H1 (cell line): ENCODE results near the gene WDR27.

Experiments
- E2F6 ChIP-seq: IDR thresholded peaks from 2 replicates; pipeline ENCODE4 v1.6.1; 2012; ENCODE audit warnings: inconsistent platforms
- EP300 ChIP-seq, 2 experiments: IDR thresholded peaks; 1 replicate in 1 of 2; 2 replicates in 1 of 2; pipeline ENCODE4 v1.6.1; 2011 to 2012; ENCODE audit warnings: low read depth in 2 of 2, low read length in 2 of 2, mild to moderate bottlenecking in 2 of 2, borderline replicate concordance in 1 of 2, inconsistent platforms in 1 of 2, moderate library complexity in 1 of 2
- HDAC6 ChIP-seq: IDR thresholded peaks from one replicate; pipeline ENCODE4 v1.7.1; 2012; ENCODE audit warnings: low read depth, mild to moderate bottlenecking, inconsistent platforms, low read length, moderate library complexity
- JUND ChIP-seq: IDR thresholded peaks from 2 replicates; pipeline ENCODE4 v1.6.1; 2011; ENCODE audit warnings: mild to moderate bottlenecking, improper control_type of control experiment, low read length
- PHF8 ChIP-seq: fragments of 200-600 bp; sonication (generic); conservative IDR thresholded peaks from 2 replicates; pipeline ENCODE4 v1.7.1; 2012; ENCODE audit warnings: low read depth, mild to moderate bottlenecking, inconsistent platforms, low read length, moderate library complexity
- POLR2A ChIP-seq, 2 experiments: IDR thresholded peaks; 1 replicate in 1 of 2; 2 replicates in 1 of 2; pipeline ENCODE4 v1.6.1; 2011; ENCODE audit warnings: low read depth in 2 of 2, low read length in 2 of 2, mild to moderate bottlenecking in 2 of 2; ENCODE audit errors: control extremely low read depth in 1 of 2
- POLR2AphosphoS5 ChIP-seq: IDR thresholded peaks from 2 replicates; pipeline ENCODE4 v1.6.1; 2011; ENCODE audit warnings: low read depth, low read length
- SIN3A ChIP-seq, 2 experiments: IDR thresholded peaks in 1 of 2; conservative IDR thresholded peaks in 1 of 2; 2 replicates each; pipeline ENCODE4 v1.6.1; 2011 to 2012; ENCODE audit warnings: low read length in 2 of 2, improper control_type of control experiment in 1 of 2, low read depth in 1 of 2, mild to moderate bottlenecking in 1 of 2
- TAF1 ChIP-seq: IDR thresholded peaks from 2 replicates; pipeline ENCODE4 v1.6.1; 2011; ENCODE audit warnings: mild to moderate bottlenecking, low read depth, low read length
- ZNF274 ChIP-seq: IDR thresholded peaks from 2 replicates; pipeline ENCODE4 v1.7.0; 2012; ENCODE audit warnings: low read length, borderline replicate concordance; ENCODE audit errors: extremely low read depth
- TF ChIP-seq, protein P1 (sequence below), 3 experiments: IDR thresholded peaks; 1 replicate in 2 of 3; 2 replicates in 1 of 3; pipeline versions ENCODE4 v1.5.1 to v1.6.1; 2011; ENCODE audit warnings: low read length in 3 of 3, mild to moderate bottlenecking in 3 of 3, inconsistent platforms in 2 of 3, low read depth in 1 of 3, moderate library complexity in 1 of 3; ENCODE audit not compliant: insufficient read depth in 1 of 3; ENCODE audit errors: control extremely low read depth in 1 of 3
- TF ChIP-seq, protein P2 (sequence below): IDR thresholded peaks from 2 replicates; pipeline ENCODE4 v1.6.1; 2011; ENCODE audit warnings: low read depth, mild to moderate bottlenecking, low read length; ENCODE audit not compliant: insufficient read depth

DNA sequence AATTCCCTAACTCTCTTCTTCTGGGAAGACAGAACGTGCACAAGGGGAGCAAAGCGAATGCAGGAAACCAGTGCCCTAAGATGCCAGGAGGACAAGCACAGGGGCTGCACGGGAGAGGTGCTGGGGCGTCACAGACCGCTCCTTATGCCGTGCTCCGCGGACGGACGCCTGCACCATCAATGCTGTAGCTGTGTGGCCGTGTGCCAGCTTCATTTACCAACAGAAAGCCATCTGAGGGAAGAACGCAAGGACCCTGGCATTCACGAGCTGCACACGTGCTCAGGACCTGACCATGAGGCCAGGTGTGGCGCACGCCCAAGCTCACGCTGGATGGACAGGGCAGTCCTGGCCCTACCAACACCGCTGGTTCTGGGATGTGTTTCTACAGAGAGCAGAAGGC, 35.4 kb downstream of the WDR27 start:
- no peak for TF ChIP-seq POLR2A (IDR thresholded peaks at IDR 0.05; ENCODE audit: control extremely low read depth in 1 of 2, low read depth in 2 of 2, low read length in 2 of 2)
- TF ChIP-seq, protein P1, sequence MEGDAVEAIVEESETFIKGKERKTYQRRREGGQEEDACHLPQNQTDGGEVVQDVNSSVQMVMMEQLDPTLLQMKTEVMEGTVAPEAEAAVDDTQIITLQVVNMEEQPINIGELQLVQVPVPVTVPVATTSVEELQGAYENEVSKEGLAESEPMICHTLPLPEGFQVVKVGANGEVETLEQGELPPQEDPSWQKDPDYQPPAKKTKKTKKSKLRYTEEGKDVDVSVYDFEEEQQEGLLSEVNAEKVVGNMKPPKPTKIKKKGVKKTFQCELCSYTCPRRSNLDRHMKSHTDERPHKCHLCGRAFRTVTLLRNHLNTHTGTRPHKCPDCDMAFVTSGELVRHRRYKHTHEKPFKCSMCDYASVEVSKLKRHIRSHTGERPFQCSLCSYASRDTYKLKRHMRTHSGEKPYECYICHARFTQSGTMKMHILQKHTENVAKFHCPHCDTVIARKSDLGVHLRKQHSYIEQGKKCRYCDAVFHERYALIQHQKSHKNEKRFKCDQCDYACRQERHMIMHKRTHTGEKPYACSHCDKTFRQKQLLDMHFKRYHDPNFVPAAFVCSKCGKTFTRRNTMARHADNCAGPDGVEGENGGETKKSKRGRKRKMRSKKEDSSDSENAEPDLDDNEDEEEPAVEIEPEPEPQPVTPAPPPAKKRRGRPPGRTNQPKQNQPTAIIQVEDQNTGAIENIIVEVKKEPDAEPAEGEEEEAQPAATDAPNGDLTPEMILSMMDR (IDR thresholded peaks at IDR 0.05; ENCODE audit: control extremely low read depth in 1 of 3, insufficient read depth in 1 of 3, low read depth in 1 of 3, low read length in 3 of 3): no peak
- TF ChIP-seq ZNF274: no peak
- TF ChIP-seq POLR2AphosphoS5: no peak
- TF ChIP-seq HDAC6: no peak
- TF ChIP-seq, protein P2, sequence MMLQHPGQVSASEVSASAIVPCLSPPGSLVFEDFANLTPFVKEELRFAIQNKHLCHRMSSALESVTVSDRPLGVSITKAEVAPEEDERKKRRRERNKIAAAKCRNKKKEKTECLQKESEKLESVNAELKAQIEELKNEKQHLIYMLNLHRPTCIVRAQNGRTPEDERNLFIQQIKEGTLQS: no peak
- TF ChIP-seq E2F6: no peak
- no peak for TF ChIP-seq PHF8
- no peak for TF ChIP-seq EP300 (IDR thresholded peaks at IDR 0.05; ENCODE audit: borderline replicate concordance in 1 of 2, low read depth in 2 of 2, low read length in 2 of 2)
- TF ChIP-seq TAF1: no peak
- TF ChIP-seq JUND: no peak
- no peak for TF ChIP-seq SIN3A (conservative IDR thresholded peaks at IDR 0.05 in 1 of 2, IDR thresholded peaks at IDR 0.05 in 1 of 2; ENCODE audit: low read depth in 1 of 2, low read length in 2 of 2)
